GM19099 (cell line): Measurements from ENCODE around the gene SYT15B.
"Not testable (repeated sequence)": the region's sequence is repeated elsewhere in the genome, so short reads cannot be mapped to it uniquely, and the experiment has no call there.

Experiments used
- POLR2A ChIP-seq: IDR thresholded peaks from 3 replicates; pipeline ENCODE4 v1.6.1; 2011; ENCODE audit warnings: low read depth; ENCODE audit not compliant: insufficient read length; ENCODE audit errors: extremely low read depth

SYT15B gene

GRCh38 chr10:47763554-47764175 lies at the start of gene SYT15B:
Gene SYT15B (minus strand): TSS chr10:47763592. CDS start chr10:47762640, 952 bp downstream.
- TF ChIP-seq POLR2A, result not testable (repeated sequence)
